HepG2 (cell line): ENCODE results near the gene BTG3. TPM values are rescaled to one million over a fixed set of nuclear protein-coding genes. Genes with fewer than 3 reads are reported as not detected.

Source experiments
- ATAC-seq: fragments of 200-7000 bp; cut with Tn5 transposase; 3 replicates; pipeline ENCODE4 v1.9.1; 2020; ENCODE audit warnings: mild to moderate bottlenecking, moderate library complexity
- BruUV-seq: library from RNA; stranded (reverse); fragments of 400-500 nt; replicated peaks from 2 replicates; lab custom pipeline; 2021; lab: Mats Ljungman, UMichigan
- CTCF ChIA-PET: fragments of 300-600 bp; formaldehyde crosslinking; extraction: SDS; loops from one replicate; lab custom pipeline; 2021; ENCODE audit warnings: low total read pairs, inconsistent platforms, low intra/inter-chr PET ratio; lab: Yijun Ruan, JAX
- POLR2A ChIA-PET: fragments of 350-600 bp; sonication (Branson Sonifier 250); formaldehyde crosslinking; loops from one replicate; lab custom pipeline; 2020; ENCODE audit warnings: antibody characterized with exemption, inconsistent platforms; lab: Yijun Ruan, JAX
- DNase-seq: peaks from one replicate; pipeline ENCODE4 v3.0.0-alpha.2; 2015; ENCODE audit warnings: low spot score
- FAIRE-seq: peaks from 3 replicates; lab custom pipeline; 2011; peaks lifted over from hg19 to GRCh38; lab: Jason Lieb, UNC
- H2AFZ ChIP-seq: one replicate; pipeline ENCODE4 v1.6.1; 2011; ENCODE audit warnings: low read length, inconsistent platforms
- H3K27ac ChIP-seq: fragments of 300-600 bp; 3 replicates; pipeline ENCODE4 v1.8.0; 2011; ENCODE audit warnings: mixed run types, mild to moderate bottlenecking, mixed read lengths, low read length, inconsistent platforms; ENCODE audit not compliant: insufficient read depth; ENCODE audit errors: extremely low read length
- H3K27me3 ChIP-seq, 2 experiments: fragments of 200-600 bp in 1 of 2; 2 replicates in 1 of 2; 3 replicates in 1 of 2; pipeline versions ENCODE4 v1.6.0 to v1.8.0; 2011; ENCODE audit warnings: low read length in 2 of 2, mild to moderate bottlenecking in 2 of 2, moderate library complexity in 2 of 2, inconsistent platforms in 1 of 2; ENCODE audit not compliant: insufficient read depth in 2 of 2, control insufficient read depth in 1 of 2
- H3K36me3 ChIP-seq, 2 experiments: fragments of 200-600 bp in 1 of 2; replicated peaks in 1 of 2; 2 replicates in 1 of 2; 3 replicates in 1 of 2; pipeline versions ENCODE4 v1.5.1 to v1.8.0; 2011; ENCODE audit warnings: low read length in 2 of 2, inconsistent platforms in 1 of 2; ENCODE audit not compliant: insufficient read depth in 2 of 2, control insufficient read depth in 1 of 2
- H3K4me1 ChIP-seq: 2 replicates; pipeline ENCODE4 v1.5.1; 2012; ENCODE audit warnings: low read length, inconsistent platforms; ENCODE audit not compliant: insufficient read depth
- H3K4me2 ChIP-seq: 2 replicates; pipeline ENCODE4 v1.6.0; 2011; ENCODE audit warnings: low read depth, low read length, inconsistent platforms
- H3K4me3 ChIP-seq, 3 experiments: fragments of 200-600 bp in 1 of 3; sonication (generic), shearing (Covaris generic) in 1 of 3; replicated peaks in 1 of 3; 2 replicates each; pipeline ENCODE4 v1.5.1; 2011 to 2016; ENCODE audit warnings: low read length in 3 of 3, inconsistent platforms in 2 of 3, low read depth in 2 of 3, mild to moderate bottlenecking in 2 of 3, control low read depth in 1 of 3, mixed read lengths in 1 of 3; ENCODE audit not compliant: insufficient read depth in 1 of 3
- H3K79me2 ChIP-seq: one replicate; pipeline ENCODE4 v1.6.1; 2011; ENCODE audit warnings: low read length, inconsistent platforms; ENCODE audit not compliant: insufficient read depth
- H3K9ac ChIP-seq: 2 replicates; pipeline ENCODE4 v1.6.0; 2011; ENCODE audit warnings: mild to moderate bottlenecking, low read depth, low read length, inconsistent platforms; ENCODE audit not compliant: insufficient read depth
- H3K9me3 ChIP-seq: 2 replicates; pipeline ENCODE4 v1.5.1; 2012; ENCODE audit warnings: mild to moderate bottlenecking, low read length
- H4K20me1 ChIP-seq: 2 replicates; pipeline ENCODE4 v1.6.0; 2011; ENCODE audit warnings: inconsistent platforms, mild to moderate bottlenecking, low read length, moderate library complexity; ENCODE audit not compliant: insufficient read depth
- EZH2 ChIP-seq: conservative IDR thresholded peaks from 2 replicates; pipeline ENCODE4 v1.6.1; 2012; ENCODE audit warnings: mild to moderate bottlenecking, low read depth, low read length, moderate library complexity
- KAT7 ChIP-seq: IDR thresholded peaks from 2 replicates; pipeline ENCODE4 v1.6.1; 2018; ENCODE audit warnings: borderline replicate concordance, missing compliant biosample characterization
- MAFF ChIP-seq: IDR thresholded peaks from 2 replicates; pipeline ENCODE4 v1.6.1; 2011; ENCODE audit warnings: low read depth, low read length, improper control_type of control experiment
- MAFK ChIP-seq, 2 experiments: IDR thresholded peaks in 1 of 2; conservative IDR thresholded peaks in 1 of 2; 2 replicates each; pipeline ENCODE4 v1.6.1; 2011; ENCODE audit warnings: improper control_type of control experiment in 2 of 2, low read length in 2 of 2
- REXO4 ChIP-seq: sonication (generic); formaldehyde crosslinking; IDR thresholded peaks from 2 replicates; pipeline ENCODE4 v1.8.0; 2022; ENCODE audit warnings: missing genetic modification reagents, mild to moderate bottlenecking, borderline replicate concordance
- SMAD1 ChIP-seq: sonication (generic); formaldehyde crosslinking; IDR thresholded peaks from 2 replicates; pipeline ENCODE4 v1.4.0; 2020; ENCODE audit warnings: missing genetic modification reagents, low read depth, mild to moderate bottlenecking, borderline replicate concordance
- ZNF253 ChIP-seq: sonication (generic); formaldehyde crosslinking; IDR thresholded peaks from 2 replicates; pipeline ENCODE4 v1.8.0; 2022; ENCODE audit warnings: mild to moderate bottlenecking, missing genetic modification reagents, borderline replicate concordance
- ZNF30 ChIP-seq: sonication (generic); formaldehyde crosslinking; IDR thresholded peaks from 2 replicates; pipeline ENCODE4 v1.5.0; 2020; ENCODE audit warnings: mild to moderate bottlenecking, missing genetic modification reagents
- ZNF468 ChIP-seq: sonication (generic); formaldehyde crosslinking; IDR thresholded peaks from 2 replicates; pipeline ENCODE4 v1.8.0; 2022; ENCODE audit warnings: mild to moderate bottlenecking, moderate library complexity, missing genetic modification reagents
- WGBS: methylation state at CpG from one replicate; pipeline ENCODE4 v1.1.6; 2017; ENCODE audit warnings: low lambda C conversion rate; 5-methylcytosine and 5-hydroxymethylcytosine counted together
- in situ Hi-C: cut with HindIII; loops from 2 replicates; pipeline ENCODE4 v1.10.0; 2017; ENCODE audit warnings: low pct_unique_long_range_greater_than_20kb; ENCODE audit not compliant: extremely low pct_ligation_motif_present
- intact Hi-C: fragments of 100-400 bp; cut with micrococcal nuclease; formaldehyde crosslinking; loops from one replicate; pipeline ENCODE4 v1.10.0; 2022; ENCODE audit not compliant: unreplicated experiment
- polyA plus RNA-seq, 8 experiments: library from polyadenylated mRNA; depleted of rRNA in 3 of 8; stranded (reverse) in 7 of 8; unstranded in 1 of 8; fragments of >200 nt; fragmentation: Illumina TruSeq in 4 of 8; extraction: Trizol in 4 of 8; gene quantifications; 2 replicates each; pipeline versions ENCODE4 v1.2.1 to v1.2.3, GENCODE V29; 2011 to 2016; ENCODE audit warnings: low read depth in 4 of 8, missing spikeins in 1 of 8, mixed read lengths in 1 of 8; ENCODE audit not compliant: insufficient read depth in 1 of 8
- total RNA-seq, 5 experiments: library from RNA; depleted of rRNA; stranded (reverse); fragments of >200 nt; fragmentation: Illumina TruSeq; extraction: Trizol; gene quantifications; 2 replicates each; pipeline ENCODE4 v1.2.3, GENCODE V29; 2016; ENCODE audit warnings: low read depth in 1 of 5
- TF ChIP-seq, protein P1 (sequence below): sonication (generic); formaldehyde crosslinking; IDR thresholded peaks from 2 replicates; pipeline ENCODE4 v1.8.1; 2023; ENCODE audit warnings: mild to moderate bottlenecking, missing genetic modification reagents

The BTG3 gene
- total and polyA plus RNA-seq, 2 of the 13 experiments (the other 11 are each of a cell fraction or from before 2014, with no cell fraction given) = 13.9 to 27.4 TPM

DNA sequence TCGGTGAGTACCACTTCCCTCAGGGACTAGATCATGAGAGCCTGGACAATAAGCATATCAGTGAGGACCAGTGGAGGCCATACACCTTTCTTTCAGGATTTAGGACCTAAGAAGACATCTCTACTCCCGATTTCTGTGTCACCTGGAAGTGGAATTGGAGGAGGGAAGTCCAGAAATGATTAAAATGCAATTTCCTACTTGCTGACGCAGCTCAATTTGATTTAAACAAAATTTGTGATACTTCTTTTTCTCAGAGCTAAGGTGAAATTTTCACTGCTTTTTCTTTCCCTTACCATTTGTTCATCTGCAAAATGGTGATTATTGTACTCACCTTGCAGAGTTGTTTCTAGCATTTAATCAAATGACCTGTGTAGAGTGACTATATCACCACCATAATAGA, 38.8 kb upstream of the BTG3 start:
- TF ChIP-seq ZNF468 (CRISPR knock-in tag) = no peak
- TF ChIP-seq SMAD1 (CRISPR knock-in tag) = no peak
- no peak for TF ChIP-seq KAT7 (CRISPR knock-in tag)
- TF ChIP-seq MAFF = peak; percentile 74
- peak; percentile 45 to 81 for TF ChIP-seq MAFK (conservative IDR thresholded peaks at IDR 0.05 in 1 of 2, IDR thresholded peaks at IDR 0.05 in 1 of 2; ENCODE audit: low read length in 2 of 2)
- TF ChIP-seq ZNF253 (CRISPR knock-in tag) = no peak
- TF ChIP-seq, all 625 proteins: peak for 2
- DNase-seq (no peak), ATAC-seq (no peak), FAIRE-seq (no peak)
- 46% methylated on average over 3 of the region's 3 CpGs for WGBS
- Histone ChIP-seq H2AFZ (peak overlapping the region; percentile 18), H3K9me3 (0 out of 2 replicates have a peak, but pooled peaks cover 3% of the 10 kb centered on the region), H3K36me3 (no peaks in the 10 kb centered on the region), H3K27me3 (no peaks in the 10 kb centered on the region), H3K79me2 (no peaks in the 10 kb centered on the region), H4K20me1 (no peaks in the 10 kb centered on the region), H3K4me1 (peaks cover 14% of the 10 kb centered on the region), H3K9ac (no peak overlapping the region), H3K4me3 (no peak overlapping the region), H3K4me2 (no peak overlapping the region), H3K27ac (no peak overlapping the region)
- POLR2A ChIA-PET = no interaction called here
- no TSS peak for BruUV-seq
- CTCF ChIA-PET = no interaction called here
- intact Hi-C loops = no loop called here
- in situ Hi-C loops = no loop called here

DNA sequence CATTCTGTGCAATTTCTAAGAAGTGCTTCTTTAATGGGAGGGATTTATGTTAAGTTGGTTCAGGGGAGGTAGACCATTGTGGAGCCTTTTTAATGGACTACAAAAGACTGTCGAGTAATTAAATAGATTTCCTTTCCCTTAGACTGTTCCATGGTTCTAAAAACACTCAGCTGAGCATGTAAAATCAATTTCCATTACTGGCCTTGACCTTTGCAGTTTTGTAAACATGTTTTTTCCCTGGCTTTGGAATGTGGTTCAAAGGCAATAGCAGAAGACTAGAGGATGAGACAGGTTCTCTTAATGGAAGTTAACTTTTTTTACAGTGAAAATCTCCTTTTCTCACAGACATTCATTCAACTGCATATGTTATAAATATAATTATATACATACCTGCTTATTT, 37.6 kb upstream of the BTG3 start:
- WGBS = 0% methylated on average over 1 of the region's 1 CpG
- no TSS peak for BruUV-seq
- peaks cover 14% of the 10 kb centered on the region for H3K4me1 ChIP-seq
- H3K9me3 ChIP-seq = 0 out of 2 replicates have a peak, but pooled peaks cover 3% of the 10 kb centered on the region
- no peaks in the 10 kb centered on the region for H3K36me3 ChIP-seq
- H4K20me1 ChIP-seq = no peaks in the 10 kb centered on the region
- H3K27me3 ChIP-seq = no peaks in the 10 kb centered on the region
- no peak for FAIRE-seq
- ATAC-seq = peak; percentile 71
- in situ Hi-C loops = no loop called here
- CTCF ChIA-PET = no interaction called here
- POLR2A ChIA-PET = no interaction called here
- H3K79me2 ChIP-seq = no peaks in the 10 kb centered on the region
- no peak overlapping the region for H2AFZ ChIP-seq
- H3K4me2 ChIP-seq = no peak overlapping the region; the same call in 1 of the 2 replicates
- no peak overlapping the region; a peak in 1 of 6 replicates for H3K4me3 ChIP-seq
- DNase-seq = peak; percentile 32
- H3K27ac ChIP-seq = no peak overlapping the region
- intact Hi-C loops = no loop called here
- no peak overlapping the region for H3K9ac ChIP-seq
- TF ChIP-seq EZH2 (no peak), REXO4 (CRISPR knock-in tag) (no peak), ZNF30 (CRISPR knock-in tag) (no peak)
- TF ChIP-seq, protein P1, sequence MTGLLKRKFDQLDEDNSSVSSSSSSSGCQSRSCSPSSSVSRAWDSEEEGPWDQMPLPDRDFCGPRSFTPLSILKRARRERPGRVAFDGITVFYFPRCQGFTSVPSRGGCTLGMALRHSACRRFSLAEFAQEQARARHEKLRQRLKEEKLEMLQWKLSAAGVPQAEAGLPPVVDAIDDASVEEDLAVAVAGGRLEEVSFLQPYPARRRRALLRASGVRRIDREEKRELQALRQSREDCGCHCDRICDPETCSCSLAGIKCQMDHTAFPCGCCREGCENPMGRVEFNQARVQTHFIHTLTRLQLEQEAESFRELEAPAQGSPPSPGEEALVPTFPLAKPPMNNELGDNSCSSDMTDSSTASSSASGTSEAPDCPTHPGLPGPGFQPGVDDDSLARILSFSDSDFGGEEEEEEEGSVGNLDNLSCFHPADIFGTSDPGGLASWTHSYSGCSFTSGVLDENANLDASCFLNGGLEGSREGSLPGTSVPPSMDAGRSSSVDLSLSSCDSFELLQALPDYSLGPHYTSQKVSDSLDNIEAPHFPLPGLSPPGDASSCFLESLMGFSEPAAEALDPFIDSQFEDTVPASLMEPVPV (CRISPR knock-in tag) = no peak
